ENCODE data around the gene MAPK8.

DNA sequence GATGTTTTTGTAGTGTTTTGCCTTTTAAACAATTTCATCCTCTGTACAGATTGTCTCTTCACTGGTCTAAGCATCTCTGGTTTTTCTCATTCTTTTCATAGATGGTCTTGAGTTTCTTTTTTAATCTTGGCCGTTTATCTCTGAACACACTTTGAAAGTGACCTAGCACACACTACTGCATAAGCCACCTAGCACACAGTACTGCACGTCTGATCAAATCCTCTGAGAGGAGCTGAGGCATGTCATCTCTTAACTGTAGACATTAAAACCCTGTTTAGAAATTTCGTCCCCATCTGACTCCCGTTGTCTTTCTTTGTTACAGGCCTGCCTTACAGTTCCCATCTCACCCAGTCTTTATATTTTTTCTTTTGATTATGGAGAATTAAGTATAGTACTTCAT, 100.2 kb downstream of the MAPK8 start:
- TF ChIP-seq GABPA (tag; conservative IDR thresholded peaks at IDR 0.05; ENCODE audit: low read depth) = no peak
- TF ChIP-seq ELF1 (tag; IDR thresholded peaks at IDR 0.05) = no peak
- TF ChIP-seq PHB2 (IDR thresholded peaks at IDR 0.05; ENCODE audit: low read depth) = no peak

All from K562 (cell line).